MCF 10A (cell line): ENCODE data around the gene SHD. TPM values are rescaled to one million over a fixed set of nuclear protein-coding genes. Genes with fewer than 3 reads are reported as not detected.

Experiments
- BruUV-seq: library from RNA; stranded (reverse); fragments of 400-500 nt; replicated peaks from 2 replicates; lab custom pipeline; 2021; lab: Mats Ljungman, UMichigan
- CTCF ChIA-PET: fragments of 300-600 bp; sonication (Branson Sonifier 250); formaldehyde crosslinking; extraction: SDS; loops from one replicate; lab custom pipeline; 2021; ENCODE audit warnings: antibody characterized with exemption, inconsistent platforms; lab: Yijun Ruan, JAX
- POLR2A ChIA-PET: fragments of 300-600, 350-650 bp; sonication (Branson Sonifier 250); formaldehyde crosslinking; extraction: SDS; loops from one replicate; lab custom pipeline; 2020; ENCODE audit warnings: antibody characterized with exemption, inconsistent platforms; lab: Yijun Ruan, JAX
- DNase-seq: peaks from one replicate; pipeline ENCODE4 v3.0.0-alpha.2; 2018; ENCODE audit not compliant: unreplicated experiment
- H3K27ac Mint-ChIP-seq: one replicate; pipeline ENCODE4 v1.8.0; 2022; ENCODE audit warnings: mild to moderate bottlenecking, low read depth, mixed read lengths; ENCODE audit not compliant: unreplicated experiment
- H3K27me3 Mint-ChIP-seq: one replicate; pipeline ENCODE4 v1.8.0; 2022; ENCODE audit warnings: mixed read lengths; ENCODE audit not compliant: insufficient read depth, unreplicated experiment
- H3K36me3 Mint-ChIP-seq: one replicate; pipeline ENCODE4 v1.8.0; 2022; ENCODE audit warnings: mild to moderate bottlenecking, moderate library complexity, mixed read lengths; ENCODE audit not compliant: insufficient read depth, unreplicated experiment
- H3K4me1 Mint-ChIP-seq: one replicate; pipeline ENCODE4 v1.8.0; 2022; ENCODE audit warnings: mixed read lengths; ENCODE audit not compliant: insufficient read depth, unreplicated experiment
- H3K4me3 Mint-ChIP-seq: one replicate; pipeline ENCODE4 v1.8.0; 2022; ENCODE audit warnings: mild to moderate bottlenecking, moderate library complexity, mixed read lengths; ENCODE audit not compliant: unreplicated experiment
- H3K9me3 Mint-ChIP-seq: one replicate; pipeline ENCODE4 v1.8.0; 2022; ENCODE audit warnings: mixed read lengths; ENCODE audit not compliant: unreplicated experiment
- CTCF ChIP-seq: fragments of 200-600 bp; IDR thresholded peaks from one replicate; pipeline ENCODE4 v1.8.0; 2022; ENCODE audit warnings: antibody characterized with exemption, mild to moderate bottlenecking; ENCODE audit not compliant: unreplicated experiment
- intact Hi-C: fragments of 100-400 bp; cut with micrococcal nuclease; formaldehyde crosslinking; loops from 2 replicates; pipeline ENCODE4 v1.14.1; 2022
- total RNA-seq: library from RNA; stranded (reverse); gene quantifications from 2 replicates; pipeline ENCODE4 v1.2.3, GENCODE V29; 2022

SHD gene
- total RNA-seq, 1 experiment from 2014 or later: not detected

- POLR2A ChIA-PET: no interaction called here
- H3K4me3 Mint-ChIP-seq: no peak overlapping the region
These were observed 26.2 kb downstream of the SHD start for GRCh38 chr19:4305257-4305612.

GRCh38 chr19:4305659-4306058, 26.6 kb downstream of the SHD start:
- ChIA-PET CTCF (interaction anchor here (1.3 kb wide), 1 partner anchor 219 kb away, joined by 3 read pairs; no protein-coding TSS in a partner anchor), POLR2A (no interaction called here)
- H3K4me3 Mint-ChIP-seq: no peak overlapping the region
- no peaks in the 10 kb centered on the region for H3K9me3 Mint-ChIP-seq
- peaks cover 20% of the 10 kb centered on the region for H3K27me3 Mint-ChIP-seq
- no peak overlapping the region for H3K27ac Mint-ChIP-seq
- no peak for DNase-seq
- no TSS peak for BruUV-seq
- intact Hi-C loops: no loop called here
- TF ChIP-seq CTCF: no peak
- no peaks in the 10 kb centered on the region for H3K4me1 Mint-ChIP-seq
- H3K36me3 Mint-ChIP-seq: no peaks in the 10 kb centered on the region

More at GRCh38 chr19:4305257-4305612, 26.2 kb downstream of the SHD start:
- no TSS peak for BruUV-seq
- no peak for TF ChIP-seq CTCF
- Mint-ChIP-seq H3K9me3 (no peaks in the 10 kb centered on the region), H3K4me1 (no peaks in the 10 kb centered on the region), H3K36me3 (no peaks in the 10 kb centered on the region), H3K27me3 (peaks cover 20% of the 10 kb centered on the region), H3K27ac (no peak overlapping the region)
- CTCF ChIA-PET: interaction anchor here (1.3 kb wide), 1 partner anchor 220 kb away, joined by 3 read pairs; no protein-coding TSS in a partner anchor
- DNase-seq: no peak
- intact Hi-C loops: no loop called here

- DNase-seq: no peak
- intact Hi-C loops: no loop called here
- POLR2A ChIA-PET: interaction anchor here (1.2 kb wide), 1 partner anchor 10 kb away, joined by 4 read pairs; no protein-coding TSS in a partner anchor
- H3K36me3 Mint-ChIP-seq: no peaks in the 10 kb centered on the region
- no TSS peak for BruUV-seq
- no peaks in the 10 kb centered on the region for H3K9me3 Mint-ChIP-seq
- H3K27me3 Mint-ChIP-seq: peaks cover 17% of the 10 kb centered on the region
- no peaks in the 10 kb centered on the region for H3K4me1 Mint-ChIP-seq
- CTCF ChIA-PET: no interaction called here
- no peak overlapping the region for H3K4me3 Mint-ChIP-seq
- no peak overlapping the region for H3K27ac Mint-ChIP-seq
- no peak for TF ChIP-seq CTCF
These were observed 31.4 kb downstream of the SHD start for GRCh38 chr19:4310247-4311121.

GRCh38 chr19:4313847-4314490, 34.9 kb downstream of the SHD start:
- BruUV-seq: no TSS peak
- CTCF ChIA-PET: interaction anchor here (0.6 to 1.1 kb wide), 4 partner anchors 12 to 155 kb away, joined by 3 to 4 read pairs (median 4); partner anchors contain the start of gene TMIGD2

More at GRCh38 chr19:4313847-4314490, 34.9 kb downstream of the SHD start:
- H3K27ac Mint-ChIP-seq: no peak overlapping the region
- H3K36me3 Mint-ChIP-seq: no peaks in the 10 kb centered on the region
- no peak overlapping the region for H3K4me3 Mint-ChIP-seq
- DNase-seq: no peak
- H3K4me1 Mint-ChIP-seq: no peaks in the 10 kb centered on the region
- H3K9me3 Mint-ChIP-seq: no peaks in the 10 kb centered on the region
- no peak for TF ChIP-seq CTCF
- POLR2A ChIA-PET: no interaction called here
- peaks cover 12% of the 10 kb centered on the region for H3K27me3 Mint-ChIP-seq
- intact Hi-C loops: no loop called here
